Thyroid gland (tissue), 4 donors: ENCODE data around the gene GRIK5.

Source experiments
- POLR2A ChIP-seq, 2 donors: fragments of 450-650 bp; IDR thresholded peaks; one replicate each; pipeline ENCODE4 v1.6.1; 2017; ENCODE audit warnings: antibody characterized with exemption in 2 of 2, mild to moderate bottlenecking in 2 of 2, moderate library complexity in 1 of 2
- TF ChIP-seq, protein P1 (sequence below), 6 experiments: fragments of 200-600 bp in 3 of 6; fragments of 450-650 bp in 3 of 6; sonication (generic) in 3 of 6; IDR thresholded peaks; one replicate each; pipeline ENCODE4 v1.5.1; 2016 to 2019; ENCODE audit warnings: antibody characterized with exemption in 6 of 6, mild to moderate bottlenecking in 2 of 6, inconsistent platforms in 1 of 6, moderate library complexity in 1 of 6

GRCh38 chr19:41990615-41991014 lies 79.4 kb downstream of the GRIK5 start:
- TF ChIP-seq, protein P1, sequence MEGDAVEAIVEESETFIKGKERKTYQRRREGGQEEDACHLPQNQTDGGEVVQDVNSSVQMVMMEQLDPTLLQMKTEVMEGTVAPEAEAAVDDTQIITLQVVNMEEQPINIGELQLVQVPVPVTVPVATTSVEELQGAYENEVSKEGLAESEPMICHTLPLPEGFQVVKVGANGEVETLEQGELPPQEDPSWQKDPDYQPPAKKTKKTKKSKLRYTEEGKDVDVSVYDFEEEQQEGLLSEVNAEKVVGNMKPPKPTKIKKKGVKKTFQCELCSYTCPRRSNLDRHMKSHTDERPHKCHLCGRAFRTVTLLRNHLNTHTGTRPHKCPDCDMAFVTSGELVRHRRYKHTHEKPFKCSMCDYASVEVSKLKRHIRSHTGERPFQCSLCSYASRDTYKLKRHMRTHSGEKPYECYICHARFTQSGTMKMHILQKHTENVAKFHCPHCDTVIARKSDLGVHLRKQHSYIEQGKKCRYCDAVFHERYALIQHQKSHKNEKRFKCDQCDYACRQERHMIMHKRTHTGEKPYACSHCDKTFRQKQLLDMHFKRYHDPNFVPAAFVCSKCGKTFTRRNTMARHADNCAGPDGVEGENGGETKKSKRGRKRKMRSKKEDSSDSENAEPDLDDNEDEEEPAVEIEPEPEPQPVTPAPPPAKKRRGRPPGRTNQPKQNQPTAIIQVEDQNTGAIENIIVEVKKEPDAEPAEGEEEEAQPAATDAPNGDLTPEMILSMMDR (IDR thresholded peaks at IDR 0.05): no peak
- TF ChIP-seq POLR2A (IDR thresholded peaks at IDR 0.05): no peak
